ENCODE results near the gene ZNF90.
"Not testable (repeated sequence)": the region's sequence is repeated elsewhere in the genome, so short reads cannot be mapped to it uniquely, and the experiment has no call there.

Gene ZNF90

GRCh38 chr19:20077791-20078463 lies at the start of gene ZNF90:
TSS of gene ZNF90 (plus strand) at chr19:20078000. CDS start at chr19:20078133, 133 bp downstream.
- DNase-seq (ENCODE audit: low read depth), result peak; percentile 88

DNA sequence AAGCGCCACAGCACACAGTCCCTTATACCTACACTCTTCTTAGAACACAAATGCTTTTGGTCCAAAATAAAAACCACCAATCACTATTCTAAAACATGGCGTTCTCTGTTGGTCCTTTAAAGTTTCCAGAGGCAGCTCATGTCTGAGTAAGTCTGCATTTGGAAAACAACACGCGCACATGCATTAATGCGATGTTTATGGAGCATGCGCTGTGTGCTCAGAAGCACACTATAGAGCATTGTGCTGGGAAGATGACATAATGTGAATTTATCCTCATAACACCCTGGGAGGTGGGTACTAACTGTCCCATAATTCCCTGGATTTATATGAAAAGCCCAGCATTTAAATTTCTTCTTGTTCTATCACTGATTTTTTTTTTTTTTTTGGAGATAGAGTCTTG lies 49.2 kb upstream of the ZNF90 start:
- no peak for DNase-seq (ENCODE audit: low read depth)

DNA sequence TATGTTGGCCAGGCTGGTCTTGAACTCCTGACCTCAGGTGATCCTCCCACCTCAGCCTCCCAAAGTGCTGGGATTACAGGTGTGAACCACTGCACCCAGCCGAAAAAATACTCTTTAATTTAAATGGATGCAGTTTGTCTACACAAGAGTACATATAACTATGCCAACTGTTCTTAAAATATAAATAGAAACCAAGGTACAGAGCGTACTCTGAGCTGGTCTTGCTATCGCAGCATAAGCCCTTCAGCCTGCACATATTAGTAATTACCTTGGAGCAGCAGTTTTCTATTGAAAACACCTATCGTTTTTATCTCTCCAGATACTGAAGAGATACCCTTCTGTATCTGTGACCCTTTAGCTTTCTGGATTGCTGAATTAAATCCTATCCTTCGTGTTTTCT lies 41.9 kb upstream of the ZNF90 start:
- no peak for DNase-seq (ENCODE audit: low read depth)

DNA sequence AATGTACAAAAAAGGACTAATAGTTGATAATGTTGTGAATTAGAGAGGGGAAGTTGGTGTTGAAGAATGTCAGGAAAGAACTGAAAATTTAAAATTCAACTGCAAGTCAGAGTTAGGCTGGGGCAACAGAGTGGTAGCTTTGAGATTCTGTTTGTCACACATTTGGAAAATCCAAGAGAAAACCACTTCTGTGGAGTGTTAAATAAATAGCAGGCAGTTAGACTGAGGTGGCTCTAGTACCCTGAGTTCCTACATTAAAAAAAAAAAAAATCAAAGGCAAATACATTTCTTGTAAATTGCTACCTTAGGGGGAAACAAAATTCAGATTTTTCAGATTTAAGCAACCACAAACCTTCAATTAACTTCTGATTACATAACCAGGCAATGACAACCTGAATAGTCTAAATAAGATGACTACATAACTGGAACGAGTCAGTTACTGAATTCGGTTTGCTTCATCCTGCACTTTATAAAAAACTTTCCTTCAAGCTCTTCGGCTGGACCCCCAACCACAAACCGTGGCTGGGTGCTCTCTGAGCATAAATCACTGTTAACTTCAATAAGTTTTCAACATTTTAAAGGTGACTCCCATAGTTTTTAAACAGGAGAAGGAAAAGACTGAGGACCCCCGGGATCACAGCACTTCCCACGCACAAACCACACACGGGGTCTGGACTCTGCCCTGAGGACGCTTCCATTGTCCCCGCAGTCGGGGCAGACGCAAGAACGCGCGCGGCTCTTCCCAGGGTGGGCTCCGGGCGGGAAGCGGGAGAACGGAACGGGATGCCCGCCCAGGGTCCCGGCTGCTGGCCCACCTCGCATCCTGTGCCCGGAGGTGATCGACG lies 39.2 kb upstream of the ZNF90 start:
- DNase-seq (ENCODE audit: low read depth), result no peak

DNA sequence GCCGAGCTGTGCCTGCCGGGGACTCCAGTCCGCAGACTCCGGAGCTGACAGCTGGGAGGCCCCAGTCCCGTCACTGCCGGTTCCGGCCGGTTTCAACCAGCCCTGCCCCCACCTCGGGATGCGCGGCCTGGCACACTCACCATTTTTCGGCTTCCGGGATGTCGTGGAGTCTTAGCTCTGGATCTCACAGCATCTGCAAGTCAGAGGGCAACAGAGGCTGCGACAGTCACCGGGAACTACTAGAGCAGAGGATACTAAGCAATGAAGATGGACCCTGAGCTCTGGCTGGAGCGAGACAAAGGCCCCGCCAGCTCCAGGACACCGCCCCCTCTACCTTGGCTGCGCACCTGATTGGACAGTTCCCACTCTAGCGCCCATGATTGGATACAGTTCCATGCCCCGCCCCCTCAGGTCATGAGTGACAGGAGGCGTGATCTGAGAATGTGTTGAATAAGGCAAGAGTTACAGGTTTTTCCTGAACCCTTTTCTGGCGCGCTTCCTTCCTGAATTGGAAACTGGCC lies 38.5 kb upstream of the ZNF90 start, which contains the start of gene ZNF682:
Gene ZNF682 (minus strand): TSS at position 303 of the 521 bp plus-strand sequence. CDS start 160 bp downstream, at position 143.
- DNase-seq (ENCODE audit: low read depth), result peak; percentile 92

GRCh38 chr19:20044663-20045062 lies 33.1 kb upstream of the ZNF90 start:
- no peak for DNase-seq (ENCODE audit: low read depth)

DNA sequence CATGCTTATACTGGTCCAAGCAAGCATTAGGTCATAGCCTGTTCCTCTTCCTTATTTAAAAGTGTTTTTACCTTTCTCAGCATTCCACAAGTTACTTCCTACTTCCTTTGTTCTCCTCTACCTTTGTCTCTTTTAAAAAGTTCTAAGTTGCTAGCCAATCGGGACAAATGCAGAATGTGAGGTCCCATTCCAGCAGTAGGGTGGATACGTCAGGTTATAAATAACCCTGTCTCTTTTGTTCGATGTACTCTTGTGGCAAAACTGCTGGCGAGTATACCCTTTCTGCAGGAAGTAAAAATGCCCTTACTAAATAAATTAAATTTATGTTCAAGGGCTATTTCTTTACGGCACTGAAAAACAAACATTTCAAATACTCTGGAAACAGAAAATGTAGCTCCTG lies 32.1 kb upstream of the ZNF90 start:
- DNase-seq (ENCODE audit: low read depth), result not testable (repeated sequence)

- peak; percentile 96 for DNase-seq (ENCODE audit: low read depth)
These were observed 25.7 kb upstream of the ZNF90 start for GRCh38 chr19:20051841-20052768.

DNA sequence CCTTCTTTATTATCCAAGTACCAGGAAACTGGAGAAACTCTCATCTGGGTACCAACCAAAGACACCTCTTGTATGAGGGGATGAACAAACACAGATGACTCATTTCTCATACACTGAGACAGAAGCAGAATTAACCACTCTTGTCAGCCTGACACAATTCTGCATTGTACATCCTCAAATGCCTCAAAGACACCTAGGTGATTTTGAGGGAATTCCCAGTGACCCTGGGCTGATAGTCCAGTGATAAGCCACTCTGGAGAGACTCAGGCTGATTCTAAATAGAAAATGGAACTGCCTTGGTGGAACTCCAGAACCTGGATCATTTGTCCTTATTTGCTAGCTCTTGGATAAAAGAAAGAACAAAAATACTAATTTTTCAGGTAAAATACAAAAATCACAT lies 19.1 kb upstream of the ZNF90 start:
- not testable (repeated sequence) for DNase-seq (ENCODE audit: low read depth)

DNA sequence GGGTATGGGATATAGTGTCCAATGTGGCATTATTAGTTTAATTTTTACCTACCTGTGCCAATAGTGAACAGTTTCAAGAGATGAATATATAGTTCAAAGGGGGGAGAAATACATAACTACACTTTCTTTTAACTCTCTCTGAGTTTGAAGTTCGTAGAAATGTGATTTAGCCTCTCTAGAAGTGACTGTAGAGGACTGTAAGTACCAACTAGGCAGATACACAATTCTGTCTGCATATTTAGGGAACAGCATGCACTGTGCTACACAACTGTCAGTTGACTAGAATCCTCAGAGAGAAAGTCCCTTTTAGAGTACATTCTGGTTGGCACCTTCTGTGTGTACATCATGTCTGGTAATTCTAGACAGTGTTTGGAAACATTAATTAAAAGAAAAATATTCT lies 17.5 kb upstream of the ZNF90 start:
- no peak for DNase-seq (ENCODE audit: low read depth)

- no peak for DNase-seq (ENCODE audit: low read depth)
These were observed 10.9 kb upstream of the ZNF90 start for GRCh38 chr19:20066861-20067260.

- DNase-seq (ENCODE audit: low read depth), result no peak
These were observed 9.9 kb upstream of the ZNF90 start for GRCh38 chr19:20067943-20068342.

DNA sequence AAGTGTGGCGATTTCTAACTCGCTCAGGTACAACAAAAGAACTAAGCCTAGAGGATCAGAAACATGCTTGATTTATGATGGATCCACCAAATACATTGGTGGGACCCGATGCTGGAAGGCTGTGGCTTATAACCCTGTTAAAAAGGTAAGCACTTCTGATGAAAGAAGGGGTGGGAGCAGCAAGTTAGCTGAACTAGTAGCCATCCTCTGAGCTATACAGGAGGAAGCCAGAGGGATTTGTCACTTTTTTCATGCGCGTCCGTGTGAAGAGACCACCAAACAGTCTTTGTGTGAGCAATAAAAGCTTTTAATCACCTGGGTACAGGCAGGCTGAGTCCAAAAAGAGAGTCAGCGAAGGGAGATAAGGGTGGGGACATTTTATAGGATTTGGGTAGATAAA lies 9.2 kb upstream of the ZNF90 start:
- DNase-seq (ENCODE audit: low read depth), result not testable (repeated sequence)

GRCh38 chr19:20070691-20071090 lies 7.1 kb upstream of the ZNF90 start:
- no peak for DNase-seq (ENCODE audit: low read depth)

DNA sequence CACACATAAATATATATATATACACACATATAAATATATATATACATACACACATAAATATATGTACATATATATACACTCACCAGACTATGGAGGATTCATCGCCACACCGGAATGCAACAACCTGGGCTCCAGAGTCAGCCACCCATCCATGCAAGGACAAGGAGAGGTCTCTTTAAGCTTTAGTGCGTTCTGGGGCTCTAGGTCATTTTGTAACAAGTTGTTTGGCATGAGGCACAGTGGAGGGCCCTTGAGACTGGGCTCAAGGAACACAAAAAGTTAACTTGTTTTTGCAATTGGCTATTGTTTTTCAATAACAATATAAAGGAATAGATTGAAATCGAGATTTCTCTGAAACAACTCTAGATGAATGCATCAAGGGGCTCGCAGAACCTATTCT lies 4.9 kb upstream of the ZNF90 start:
- no peak for DNase-seq (ENCODE audit: low read depth)

DNA sequence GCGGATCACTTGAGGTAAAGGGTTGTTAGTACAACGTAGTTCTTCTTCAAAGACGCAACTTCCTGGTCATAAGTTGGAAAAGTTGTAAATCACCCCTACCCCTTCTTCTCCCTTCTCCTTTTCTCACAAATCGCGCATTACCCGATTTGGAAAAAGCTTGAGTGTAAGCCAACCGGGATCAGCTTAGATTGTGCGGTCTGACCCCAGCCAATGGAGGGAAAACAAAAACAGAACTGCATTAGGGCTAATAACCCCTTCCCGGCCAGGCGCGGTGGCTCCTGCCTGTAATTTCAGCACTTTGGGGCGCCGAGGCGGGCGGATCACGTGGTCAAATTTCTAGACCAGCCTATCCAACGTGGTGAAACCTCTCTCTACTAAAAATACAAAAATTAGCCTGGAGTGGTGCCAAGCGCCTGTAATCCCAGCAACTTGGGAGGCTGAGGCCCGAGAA lies 806 bp downstream of the ZNF90 start:
- peak; percentile 13 for DNase-seq (ENCODE audit: low read depth)

GRCh38 chr19:20079476-20079875 lies 1.7 kb downstream of the ZNF90 start:
- DNase-seq (ENCODE audit: low read depth), result no peak

- no peak for DNase-seq (ENCODE audit: low read depth)
These were observed 2.9 kb downstream of the ZNF90 start for GRCh38 chr19:20080656-20081055.

- DNase-seq (ENCODE audit: low read depth), result not testable (repeated sequence)
These were observed 4.5 kb downstream of the ZNF90 start for GRCh38 chr19:20082232-20082833.

GRCh38 chr19:20082876-20083275 lies 5.1 kb downstream of the ZNF90 start:
- DNase-seq (ENCODE audit: low read depth), result not testable (repeated sequence)

DNA sequence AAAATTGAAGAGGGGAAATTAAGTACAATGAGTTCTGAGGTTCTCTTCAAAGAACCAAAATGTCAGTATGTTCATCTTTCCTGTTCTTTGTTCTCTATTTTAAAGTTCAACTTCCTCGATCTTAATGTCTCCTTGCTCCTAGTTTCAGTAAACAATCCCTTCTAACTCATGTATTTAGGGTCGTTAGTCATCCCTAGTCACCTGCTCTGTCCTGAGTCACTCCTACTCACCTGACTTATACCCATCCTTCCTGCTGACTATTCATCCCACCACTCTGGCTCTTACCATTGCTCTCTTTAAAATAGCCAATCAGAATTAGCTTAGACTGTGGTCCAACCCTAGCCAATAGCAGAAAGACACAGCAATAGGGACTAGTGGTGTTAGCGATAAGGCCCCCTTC lies 24.3 kb downstream of the ZNF90 start:
- no peak for DNase-seq (ENCODE audit: low read depth)

Data from EH (cell line).